Nephron (organoid): Measurements from ENCODE around the gene HNRNPUL2.
A peak's percentile ranks its signal among the peaks of the same experiment; 100 is the strongest.

Experiments
- H3K27ac Mint-ChIP-seq, 3 experiments: 2 replicates each; pipeline ENCODE4 v1.8.0; 2020; ENCODE audit warnings: mixed read lengths in 3 of 3, mild to moderate bottlenecking in 2 of 3, moderate library complexity in 1 of 3
- H3K27me3 Mint-ChIP-seq: 2 replicates; pipeline ENCODE4 v1.8.0; 2021; ENCODE audit warnings: low read depth, mild to moderate bottlenecking, moderate library complexity, mixed read lengths
- H3K36me3 Mint-ChIP-seq: 2 replicates; pipeline ENCODE4 v1.8.0; 2020; ENCODE audit warnings: low read depth, mixed read lengths
- H3K4me1 Mint-ChIP-seq: 2 replicates; pipeline ENCODE4 v1.8.0; 2020; ENCODE audit warnings: mixed read lengths
- H3K4me3 Mint-ChIP-seq, 3 experiments: 2 replicates each; pipeline ENCODE4 v1.8.0; 2020; ENCODE audit warnings: mild to moderate bottlenecking in 3 of 3, mixed read lengths in 3 of 3, moderate library complexity in 2 of 3
- H3K9me3 Mint-ChIP-seq: 2 replicates; pipeline ENCODE4 v1.8.0; 2020; ENCODE audit warnings: mixed read lengths
- CTCF ChIP-seq, 3 experiments: fragments of 200-600 bp; sonication (generic); IDR thresholded peaks; one replicate each; pipeline ENCODE4 v1.5.0; 2021; ENCODE audit warnings: antibody characterized with exemption in 3 of 3; ENCODE audit not compliant: unreplicated experiment in 3 of 3

HNRNPUL2 gene

GRCh38 chr11:62673196-62673525 is 54.1 kb downstream of the HNRNPUL2 start:
- no peaks in the 10 kb centered on the region for H3K27me3 Mint-ChIP-seq
- no peaks in the 10 kb centered on the region for H3K9me3 Mint-ChIP-seq
- H3K4me1 Mint-ChIP-seq: peaks cover 36% of the 10 kb centered on the region
- H3K27ac Mint-ChIP-seq: peak overlapping the region in 1 of 3 experiments; percentile 99
- peaks cover 38% of the 10 kb centered on the region for H3K36me3 Mint-ChIP-seq
- TF ChIP-seq CTCF (IDR thresholded peaks at IDR 0.05; ENCODE audit: unreplicated experiment in 3 of 3): no peak
- H3K4me3 Mint-ChIP-seq: peak overlapping the region; percentile 98 to 100 (median 100)

GRCh38 chr11:62671608-62672389 is 55.5 kb downstream of the HNRNPUL2 start, which contains the start of the genes LBHD1 and UQCC3:
Gene LBHD1 (minus strand): TSS chr11:62672267. CDS start chr11:62670031, 2,236 bp downstream.
Gene UQCC3 (plus strand): TSS chr11:62671673. CDS start chr11:62671746, 73 bp downstream.
- Mint-ChIP-seq H3K4me1 (peaks cover 30% of the 10 kb centered on the region), H3K36me3 (peaks cover 31% of the 10 kb centered on the region), H3K27me3 (no peaks in the 10 kb centered on the region), H3K27ac (peak within 1 kb of the TSS; percentile 98 to 99 (median 99)), H3K9me3 (no peaks in the 10 kb centered on the region), H3K4me3 (peak within 1 kb of the TSS; percentile 98 to 100 (median 100))
- TF ChIP-seq CTCF (IDR thresholded peaks at IDR 0.05; ENCODE audit: unreplicated experiment in 3 of 3): no peak

- H3K27ac Mint-ChIP-seq: peak overlapping the region; percentile 98 to 99 (median 99)
These were observed 56.0 kb downstream of the HNRNPUL2 start for GRCh38 chr11:62671236-62671607.

GRCh38 chr11:62669420-62670161 is 57.7 kb downstream of the HNRNPUL2 start:
- TF ChIP-seq CTCF (IDR thresholded peaks at IDR 0.05; ENCODE audit: unreplicated experiment in 3 of 3): no peak
- Mint-ChIP-seq H3K4me3 (peak overlapping the region; percentile 98 to 100 (median 100)), H3K9me3 (no peaks in the 10 kb centered on the region), H3K4me1 (peaks cover 35% of the 10 kb centered on the region), H3K36me3 (peaks cover 19% of the 10 kb centered on the region), H3K27ac (peak overlapping the region; percentile 51 to 99 (median 98)), H3K27me3 (no peaks in the 10 kb centered on the region)

More at GRCh38 chr11:62671236-62671607, 56.0 kb downstream of the HNRNPUL2 start:
- no peaks in the 10 kb centered on the region for H3K27me3 Mint-ChIP-seq
- H3K36me3 Mint-ChIP-seq: peaks cover 28% of the 10 kb centered on the region
- peak overlapping the region; percentile 98 to 100 (median 100) for H3K4me3 Mint-ChIP-seq
- no peak for TF ChIP-seq CTCF (IDR thresholded peaks at IDR 0.05; ENCODE audit: unreplicated experiment in 3 of 3)
- peaks cover 35% of the 10 kb centered on the region for H3K4me1 Mint-ChIP-seq
- H3K9me3 Mint-ChIP-seq: no peaks in the 10 kb centered on the region

- Mint-ChIP-seq H3K9me3 (no peaks in the 10 kb centered on the region), H3K4me3 (peak overlapping the region; percentile 96 to 99 (median 99)), H3K27ac (peak overlapping the region; percentile 89 to 99 (median 96)), H3K36me3 (peaks cover 20% of the 10 kb centered on the region), H3K27me3 (no peaks in the 10 kb centered on the region), H3K4me1 (peaks cover 35% of the 10 kb centered on the region)
- TF ChIP-seq CTCF (IDR thresholded peaks at IDR 0.05; ENCODE audit: unreplicated experiment in 3 of 3): no peak
These were observed 59.8 kb downstream of the HNRNPUL2 start for GRCh38 chr11:62667460-62667859.
